Osteoblast (primary cell): ENCODE results near the gene SPATA3. TPM values are rescaled to one million over a fixed set of nuclear protein-coding genes. Genes with fewer than 3 reads are reported as not detected.

Source experiments
- DNase-seq: peaks from one replicate; pipeline ENCODE4 v3.0.0; 2011; ENCODE audit warnings: low spot score, mixed read lengths; ENCODE audit not compliant: insufficient read length; ENCODE audit errors: missing footprints
- H2AFZ ChIP-seq: 2 replicates; pipeline ENCODE4 v1.6.0; 2011; ENCODE audit warnings: mild to moderate bottlenecking, low read length
- H3K27ac ChIP-seq: 2 replicates; pipeline ENCODE4 v1.5.1; 2011; ENCODE audit warnings: mild to moderate bottlenecking, low read depth, low read length, moderate library complexity
- H3K27me3 ChIP-seq: 2 replicates; pipeline ENCODE4 v1.6.0; 2012; ENCODE audit warnings: mild to moderate bottlenecking, control low read depth, inconsistent platforms, low read length, moderate library complexity; ENCODE audit not compliant: insufficient read depth
- H3K36me3 ChIP-seq: 2 replicates; pipeline ENCODE4 v1.5.1; 2011; ENCODE audit warnings: mild to moderate bottlenecking, low read length, control low read depth, moderate library complexity; ENCODE audit not compliant: insufficient read depth
- H3K4me1 ChIP-seq: 2 replicates; pipeline ENCODE4 v1.5.1; 2011; ENCODE audit warnings: mild to moderate bottlenecking, low read length, control low read depth, moderate library complexity; ENCODE audit not compliant: insufficient read depth
- H3K4me2 ChIP-seq: 2 replicates; pipeline ENCODE4 v1.6.0; 2011; ENCODE audit warnings: mild to moderate bottlenecking, low read length; ENCODE audit not compliant: insufficient read depth
- H3K4me3 ChIP-seq: fragments of 200-600 bp; sonication (generic); 3 replicates; pipeline ENCODE4 v1.5.1; 2012; ENCODE audit warnings: mild to moderate bottlenecking, low read length, inconsistent platforms; ENCODE audit not compliant: insufficient read depth
- H3K79me2 ChIP-seq: 2 replicates; pipeline ENCODE4 v1.6.0; 2012; ENCODE audit warnings: mild to moderate bottlenecking, low read length, control low read depth, inconsistent platforms; ENCODE audit not compliant: insufficient read depth
- H3K9me3 ChIP-seq: 2 replicates; pipeline ENCODE4 v1.5.1; 2011; ENCODE audit warnings: low read depth, low read length, control low read depth
- H4K20me1 ChIP-seq: 2 replicates; pipeline ENCODE4 v1.6.0; 2012; ENCODE audit warnings: mild to moderate bottlenecking, low read length, control low read depth; ENCODE audit not compliant: insufficient read depth
- total RNA-seq: library from RNA; depleted of rRNA; stranded (reverse); fragments of >200 nt; gene quantifications from 2 replicates; pipeline ENCODE4 v1.2.3, GENCODE V29; 2012
- TF ChIP-seq, protein P1 (sequence below): IDR thresholded peaks from 2 replicates; pipeline ENCODE4 v1.5.1; 2011; ENCODE audit warnings: mild to moderate bottlenecking, low read depth, low read length, moderate library complexity; ENCODE audit errors: extremely low read depth

Gene SPATA3
- total RNA-seq, 1 donor: not detected

DNA sequence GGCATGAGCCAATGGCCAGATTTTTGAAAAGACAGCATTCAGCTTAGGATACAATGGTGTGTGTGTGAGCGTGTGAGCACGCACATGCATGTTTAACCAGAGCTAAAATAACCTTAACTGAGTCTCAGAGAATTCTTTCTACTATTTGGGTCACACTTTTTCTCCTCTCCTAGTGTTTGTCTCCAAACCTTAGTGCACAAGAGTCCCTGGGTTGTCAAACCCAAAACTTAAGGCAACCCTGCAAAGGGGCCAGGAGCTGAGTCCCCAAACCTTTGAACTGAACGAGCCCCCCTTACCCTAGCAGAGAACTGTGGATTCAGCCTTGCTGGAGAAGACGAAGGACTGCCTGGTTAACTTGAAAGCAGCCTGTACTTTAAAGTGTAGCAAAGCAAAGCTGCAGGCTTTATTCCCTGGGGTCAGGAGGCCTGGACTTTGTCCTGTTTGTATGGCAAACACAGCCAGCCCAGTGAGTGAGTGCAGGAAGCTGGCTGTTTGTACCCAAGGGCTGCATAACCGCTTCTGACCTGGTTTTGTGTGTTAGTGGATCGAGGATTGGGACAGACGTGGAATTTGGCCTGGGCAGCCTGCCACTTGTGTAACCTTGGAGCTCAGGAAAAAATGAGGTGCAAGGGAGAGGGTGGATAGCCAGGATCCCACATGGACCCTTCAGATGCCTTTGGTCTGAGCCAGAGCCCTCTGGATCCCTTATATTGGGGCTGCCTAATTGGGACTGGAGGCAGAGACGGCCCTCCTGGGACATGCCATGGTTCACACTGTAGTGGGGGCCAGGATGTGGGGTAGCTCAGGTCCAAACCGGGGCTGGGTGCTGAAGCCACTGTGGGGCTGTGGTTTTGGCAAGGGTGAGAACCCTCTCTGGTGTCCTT is 54.3 kb downstream of the SPATA3 start:
- Histone ChIP-seq H3K9me3 (no peaks in the 10 kb centered on the region), H3K4me3 (no peak overlapping the region), H3K27ac (no peak overlapping the region), H3K4me2 (no peak overlapping the region), H3K4me1 (no peaks in the 10 kb centered on the region), H2AFZ (no peak overlapping the region), H3K27me3 (peaks cover 34% of the 10 kb centered on the region), H3K79me2 (no peaks in the 10 kb centered on the region), H4K20me1 (no peaks in the 10 kb centered on the region), H3K36me3 (no peaks in the 10 kb centered on the region)
- TF ChIP-seq, protein P1, sequence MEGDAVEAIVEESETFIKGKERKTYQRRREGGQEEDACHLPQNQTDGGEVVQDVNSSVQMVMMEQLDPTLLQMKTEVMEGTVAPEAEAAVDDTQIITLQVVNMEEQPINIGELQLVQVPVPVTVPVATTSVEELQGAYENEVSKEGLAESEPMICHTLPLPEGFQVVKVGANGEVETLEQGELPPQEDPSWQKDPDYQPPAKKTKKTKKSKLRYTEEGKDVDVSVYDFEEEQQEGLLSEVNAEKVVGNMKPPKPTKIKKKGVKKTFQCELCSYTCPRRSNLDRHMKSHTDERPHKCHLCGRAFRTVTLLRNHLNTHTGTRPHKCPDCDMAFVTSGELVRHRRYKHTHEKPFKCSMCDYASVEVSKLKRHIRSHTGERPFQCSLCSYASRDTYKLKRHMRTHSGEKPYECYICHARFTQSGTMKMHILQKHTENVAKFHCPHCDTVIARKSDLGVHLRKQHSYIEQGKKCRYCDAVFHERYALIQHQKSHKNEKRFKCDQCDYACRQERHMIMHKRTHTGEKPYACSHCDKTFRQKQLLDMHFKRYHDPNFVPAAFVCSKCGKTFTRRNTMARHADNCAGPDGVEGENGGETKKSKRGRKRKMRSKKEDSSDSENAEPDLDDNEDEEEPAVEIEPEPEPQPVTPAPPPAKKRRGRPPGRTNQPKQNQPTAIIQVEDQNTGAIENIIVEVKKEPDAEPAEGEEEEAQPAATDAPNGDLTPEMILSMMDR: no peak
- no peak for DNase-seq

DNA sequence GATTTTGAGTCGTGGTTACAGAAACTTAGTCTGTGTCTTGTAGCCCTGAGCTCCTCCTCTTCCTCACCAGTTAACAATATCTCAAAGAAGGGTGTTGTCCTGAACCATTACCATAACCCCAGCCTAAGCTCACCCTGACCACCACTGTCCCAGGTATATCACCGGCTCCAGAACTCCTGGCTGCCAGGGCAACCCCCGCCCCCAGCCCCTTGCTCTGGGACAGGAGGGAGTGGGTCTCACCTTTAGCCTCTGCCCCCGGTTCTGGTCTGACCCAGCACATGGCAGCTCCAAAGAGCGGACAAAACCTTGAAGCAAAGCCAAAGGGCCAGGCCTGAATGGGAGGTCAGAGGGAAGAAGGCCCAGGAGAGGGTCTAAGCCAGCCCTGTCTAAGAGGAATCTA is 55.2 kb downstream of the SPATA3 start:
- TF ChIP-seq, protein P1: no peak

DNA sequence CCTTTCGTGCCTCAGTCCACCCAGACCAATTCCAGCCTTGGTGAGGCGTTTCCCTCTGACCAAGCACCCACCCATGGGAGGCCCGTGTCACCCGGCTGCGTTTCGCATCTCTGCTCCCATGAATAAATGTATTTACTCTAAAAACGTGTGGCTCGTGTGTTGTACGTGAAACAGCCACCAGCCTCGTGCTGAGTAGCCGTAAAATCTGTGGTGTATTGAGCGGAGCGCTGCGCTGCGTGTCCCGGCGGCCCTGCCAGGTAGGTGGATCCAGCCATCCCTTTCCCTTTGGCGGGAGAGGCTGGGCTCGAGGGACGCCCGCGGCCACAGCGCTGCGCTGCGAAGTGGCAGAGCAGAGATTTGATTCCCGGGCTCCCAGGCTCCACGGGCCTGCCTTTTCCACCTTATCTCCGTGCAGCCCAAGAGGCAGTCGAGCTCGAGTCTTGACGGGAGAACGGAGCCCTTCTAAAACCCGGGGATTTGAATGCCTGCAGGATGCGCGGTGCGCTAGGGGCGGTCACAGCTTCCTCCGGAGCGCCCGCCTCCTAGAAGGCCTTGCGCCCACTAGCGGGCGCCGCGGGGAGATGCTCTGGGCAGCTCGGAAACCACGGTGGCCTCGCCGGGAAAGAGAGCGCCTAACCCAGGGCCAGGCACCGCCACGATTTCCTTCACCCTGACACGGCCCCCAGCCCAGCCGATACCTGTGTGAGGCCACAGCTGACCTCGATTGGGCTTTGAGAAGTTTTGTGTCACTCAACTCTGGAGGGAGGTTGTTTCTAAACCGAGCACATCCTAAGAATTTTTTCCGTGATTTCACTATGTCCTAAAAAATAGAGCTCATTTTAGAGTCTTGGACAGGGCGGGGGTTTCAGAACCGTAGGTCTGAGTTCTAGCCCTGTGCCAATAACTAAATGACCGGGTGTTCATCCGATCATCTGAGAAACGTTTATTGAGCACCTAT is 56.9 kb downstream of the SPATA3 start:
- DNase-seq: peak; percentile 97
- peaks cover 4% of the 10 kb centered on the region for H3K4me1 ChIP-seq
- peak overlapping the region; percentile 90 for H2AFZ ChIP-seq
- peaks cover 4% of the 10 kb centered on the region for H4K20me1 ChIP-seq
- H3K36me3 ChIP-seq: no peaks in the 10 kb centered on the region
- peaks cover 18% of the 10 kb centered on the region for H3K27me3 ChIP-seq
- peak overlapping the region; percentile 77 for H3K4me2 ChIP-seq
- no peak overlapping the region for H3K27ac ChIP-seq
- H3K4me3 ChIP-seq: peak overlapping the region; percentile 69
- TF ChIP-seq, protein P1: peak; percentile 90
- peaks cover 11% of the 10 kb centered on the region for H3K79me2 ChIP-seq
- no peaks in the 10 kb centered on the region for H3K9me3 ChIP-seq

More for the DNA sequence above, 55.2 kb downstream of the SPATA3 start:
- Histone ChIP-seq H3K79me2 (no peaks in the 10 kb centered on the region), H3K4me3 (no peak overlapping the region), H3K27ac (no peak overlapping the region), H3K27me3 (peaks cover 34% of the 10 kb centered on the region), H3K4me2 (no peak overlapping the region), H3K36me3 (no peaks in the 10 kb centered on the region), H4K20me1 (no peaks in the 10 kb centered on the region), H2AFZ (no peak overlapping the region), H3K9me3 (no peaks in the 10 kb centered on the region), H3K4me1 (no peaks in the 10 kb centered on the region)
- no peak for DNase-seq
